NCI-H460 (cell line): ENCODE data around the gene GRAMD1A. TPM values are rescaled to one million over a fixed set of nuclear protein-coding genes. Genes with fewer than 3 reads are reported as not detected.
A peak's percentile ranks its signal among the peaks of the same experiment; 100 is the strongest.

Experiments
- DNase-seq: peaks from one replicate; pipeline ENCODE4 v3.0.0-alpha.2; 2016; ENCODE audit warnings: low read depth; ENCODE audit errors: extremely low read depth
- total RNA-seq: library from RNA; depleted of rRNA; stranded (reverse); fragments of >200 nt; shearing (Covaris generic); gene quantifications from 2 replicates; pipeline ENCODE4 v1.2.3, GENCODE V29; 2014

GRAMD1A gene
- total RNA-seq, 1 experiment from 2014 or later: 34.5 TPM

DNA sequence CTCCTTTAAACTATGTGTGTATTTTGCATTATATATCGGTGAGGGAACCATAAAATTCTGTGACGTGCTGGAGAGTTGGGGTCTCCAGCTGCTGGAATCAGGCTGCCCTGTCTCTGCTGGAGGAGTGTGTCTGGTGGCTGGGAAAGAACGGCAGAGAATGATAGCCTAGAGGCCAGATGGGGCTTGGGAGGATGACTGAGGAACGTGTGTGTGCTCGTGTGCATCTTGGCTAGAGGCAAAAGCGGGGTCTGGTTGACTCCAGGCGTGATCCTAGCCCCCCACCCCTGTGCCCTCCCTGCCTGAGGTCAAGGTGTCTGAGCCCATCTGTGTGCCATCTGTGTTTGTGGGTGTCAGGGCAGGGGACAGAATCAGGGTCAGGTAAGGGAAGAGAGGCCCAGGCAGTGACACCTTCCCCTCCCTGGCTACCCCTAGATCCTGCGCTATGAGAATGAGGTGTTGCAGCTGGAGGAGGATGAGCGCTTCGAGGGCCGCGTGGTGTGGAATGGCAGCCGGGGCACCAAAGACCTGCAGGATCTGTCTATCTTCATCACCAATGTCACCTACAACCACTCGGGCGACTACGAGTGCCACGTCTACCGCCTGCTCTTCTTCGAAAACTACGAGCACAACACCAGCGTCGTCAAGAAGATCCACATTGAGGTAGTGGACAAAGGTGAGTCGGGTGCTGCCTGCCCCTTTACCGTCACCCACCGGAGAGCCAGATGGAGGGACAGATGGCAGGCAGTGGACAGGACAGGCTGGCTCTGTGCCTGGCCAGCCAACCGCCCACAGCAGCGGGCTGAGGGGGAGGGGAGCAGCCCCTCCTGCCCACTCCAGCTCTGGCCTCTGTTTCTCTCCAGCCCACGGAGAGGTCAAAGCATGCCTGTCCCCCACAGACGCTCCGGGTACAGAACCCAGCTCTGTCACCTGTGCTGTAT, 33.2 kb downstream of the GRAMD1A start:
- no peak for DNase-seq

DNA sequence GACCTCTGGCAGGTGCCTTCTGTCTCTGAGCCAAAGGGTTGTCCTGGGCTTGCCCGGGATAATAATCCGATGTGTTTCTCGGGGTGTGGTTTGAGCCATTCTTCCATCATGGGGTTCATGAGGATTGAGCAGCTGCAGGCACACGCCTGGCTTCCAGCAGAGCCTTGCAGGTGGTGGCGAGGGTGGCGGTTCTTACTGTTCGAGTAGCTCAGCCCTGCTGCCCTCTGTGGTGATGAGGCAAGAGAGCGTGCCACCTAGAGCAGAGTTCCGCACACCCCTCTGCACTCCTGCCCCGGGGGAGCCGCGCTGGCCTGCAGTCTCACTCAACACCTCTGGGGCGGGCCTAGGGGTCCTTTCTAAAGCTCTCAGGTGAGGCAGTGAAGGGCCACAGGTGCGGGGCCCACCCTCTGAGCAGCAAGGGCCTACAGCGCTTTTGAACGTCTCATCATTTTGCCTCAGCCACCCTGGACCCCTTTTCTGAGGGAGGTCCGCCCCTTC, 33.9 kb downstream of the GRAMD1A start:
- DNase-seq: no peak

DNA sequence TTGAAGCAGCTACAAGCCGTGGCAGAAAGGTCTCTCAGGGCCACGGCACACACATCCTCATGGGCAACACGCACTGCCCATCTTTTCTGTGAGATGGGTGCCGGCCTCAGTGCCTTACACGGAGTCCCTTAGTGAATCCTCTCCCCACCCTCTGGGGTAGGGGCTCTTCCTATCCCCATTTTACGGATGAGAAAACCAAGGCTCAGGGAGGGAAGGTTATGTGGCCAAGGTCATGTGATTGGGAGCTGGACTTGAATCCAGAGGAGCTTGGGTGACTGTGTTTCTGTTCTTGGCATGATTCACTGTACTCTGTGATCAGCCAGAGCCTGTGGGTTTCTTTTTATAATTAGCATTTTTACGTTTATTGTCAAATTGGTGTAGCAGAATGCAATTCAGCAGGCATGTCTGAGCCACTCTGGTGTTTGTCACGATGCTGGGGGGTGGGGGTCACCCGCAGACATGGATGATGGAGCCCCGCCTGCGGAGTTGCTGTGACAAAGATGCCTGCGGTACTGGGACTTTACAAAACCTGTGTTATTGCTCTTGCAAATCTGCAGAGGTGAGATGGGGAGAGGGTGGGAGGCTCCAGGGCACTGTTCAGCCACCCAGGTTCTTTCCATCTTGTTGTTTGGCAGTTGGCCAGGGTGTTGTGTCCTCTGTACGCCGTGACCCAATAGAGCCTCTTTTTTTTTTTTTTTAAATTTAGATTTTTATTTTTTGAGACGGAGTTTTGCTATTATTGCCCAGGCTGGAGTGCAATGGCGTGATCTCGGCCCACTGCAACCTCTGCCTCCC, 34.7 kb downstream of the GRAMD1A start:
- no peak for DNase-seq

DNA sequence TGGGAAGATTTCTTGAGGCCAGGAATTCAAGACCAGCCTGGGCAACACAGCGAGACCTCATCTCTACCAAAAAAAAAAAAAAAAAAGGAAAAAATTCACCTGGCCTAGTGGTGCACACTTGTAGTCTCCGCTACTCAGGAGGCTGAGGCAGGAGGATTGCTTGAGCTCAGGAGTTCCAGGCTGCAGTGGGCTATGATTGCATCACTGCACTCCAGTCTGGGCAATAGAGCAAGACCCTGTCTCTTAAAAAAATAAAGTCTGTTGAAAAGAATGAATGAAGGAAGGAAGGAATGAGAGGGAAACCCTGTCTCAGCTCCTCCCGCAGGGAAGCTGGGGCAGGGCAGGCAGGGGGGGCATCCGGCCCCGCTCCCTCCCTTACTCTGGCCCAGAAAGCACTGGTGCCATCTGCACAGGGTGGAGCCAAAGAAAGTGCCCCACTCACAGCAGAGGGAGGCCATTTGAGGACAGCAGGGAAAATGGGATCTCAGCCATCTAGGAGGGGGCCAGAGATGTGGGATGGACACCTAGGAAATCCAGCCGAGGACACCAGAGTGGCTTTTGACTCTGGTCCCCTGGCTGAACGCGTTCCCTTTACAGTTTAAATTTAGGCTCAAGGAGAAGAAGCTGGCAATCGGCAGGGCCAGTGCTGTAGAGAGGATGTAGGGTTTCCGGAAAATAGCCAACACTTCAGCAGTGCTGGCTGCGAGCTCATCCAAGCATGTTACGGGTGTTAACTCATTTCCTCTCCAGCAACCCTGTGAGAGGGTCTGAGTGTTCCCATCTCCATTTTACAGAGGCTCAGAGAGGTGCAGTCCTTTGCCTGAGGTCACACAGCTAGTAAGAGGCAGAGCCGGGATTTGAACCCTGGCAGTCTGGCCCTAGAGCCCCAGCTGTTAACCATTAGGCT, 37.8 kb downstream of the GRAMD1A start:
- DNase-seq: no peak

DNA sequence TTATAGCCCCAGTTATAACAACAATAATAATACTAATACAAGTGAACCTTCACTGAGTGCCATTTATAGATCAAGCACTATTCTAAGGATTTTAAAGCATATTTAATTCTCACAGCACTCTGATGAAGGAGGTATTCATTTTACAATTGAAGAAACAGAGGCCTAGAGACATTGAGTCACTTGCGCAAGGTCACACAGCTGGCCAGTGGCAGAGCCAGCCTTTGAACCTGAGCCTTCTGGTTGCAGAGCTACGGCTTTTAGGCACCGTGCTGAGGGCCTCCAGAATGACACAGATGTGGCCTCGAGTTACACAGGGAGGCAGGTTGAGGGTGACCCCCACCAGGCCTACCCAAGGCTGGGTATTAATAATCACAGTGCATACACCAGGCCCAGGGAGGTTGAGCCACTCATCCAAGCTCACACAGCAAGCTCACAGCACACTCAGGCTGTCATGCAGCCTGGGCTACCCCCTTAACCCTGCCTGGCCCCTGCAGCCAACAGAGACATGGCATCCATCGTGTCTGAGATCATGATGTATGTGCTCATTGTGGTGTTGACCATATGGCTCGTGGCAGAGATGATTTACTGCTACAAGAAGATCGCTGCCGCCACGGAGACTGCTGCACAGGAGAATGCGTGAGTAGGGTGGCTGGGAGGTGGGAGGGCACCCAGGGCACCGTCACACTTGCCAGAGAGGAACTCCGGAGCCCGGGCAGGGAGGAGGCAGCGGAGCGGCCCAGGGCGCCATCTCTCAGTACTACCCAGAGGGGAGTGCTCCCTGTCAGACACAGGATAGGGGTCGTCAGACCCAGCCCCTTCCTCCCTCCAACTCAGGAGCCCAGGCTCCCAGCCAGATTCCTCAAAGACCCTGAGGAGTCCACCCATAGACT, 38.7 kb downstream of the GRAMD1A start:
- no peak for DNase-seq

DNA sequence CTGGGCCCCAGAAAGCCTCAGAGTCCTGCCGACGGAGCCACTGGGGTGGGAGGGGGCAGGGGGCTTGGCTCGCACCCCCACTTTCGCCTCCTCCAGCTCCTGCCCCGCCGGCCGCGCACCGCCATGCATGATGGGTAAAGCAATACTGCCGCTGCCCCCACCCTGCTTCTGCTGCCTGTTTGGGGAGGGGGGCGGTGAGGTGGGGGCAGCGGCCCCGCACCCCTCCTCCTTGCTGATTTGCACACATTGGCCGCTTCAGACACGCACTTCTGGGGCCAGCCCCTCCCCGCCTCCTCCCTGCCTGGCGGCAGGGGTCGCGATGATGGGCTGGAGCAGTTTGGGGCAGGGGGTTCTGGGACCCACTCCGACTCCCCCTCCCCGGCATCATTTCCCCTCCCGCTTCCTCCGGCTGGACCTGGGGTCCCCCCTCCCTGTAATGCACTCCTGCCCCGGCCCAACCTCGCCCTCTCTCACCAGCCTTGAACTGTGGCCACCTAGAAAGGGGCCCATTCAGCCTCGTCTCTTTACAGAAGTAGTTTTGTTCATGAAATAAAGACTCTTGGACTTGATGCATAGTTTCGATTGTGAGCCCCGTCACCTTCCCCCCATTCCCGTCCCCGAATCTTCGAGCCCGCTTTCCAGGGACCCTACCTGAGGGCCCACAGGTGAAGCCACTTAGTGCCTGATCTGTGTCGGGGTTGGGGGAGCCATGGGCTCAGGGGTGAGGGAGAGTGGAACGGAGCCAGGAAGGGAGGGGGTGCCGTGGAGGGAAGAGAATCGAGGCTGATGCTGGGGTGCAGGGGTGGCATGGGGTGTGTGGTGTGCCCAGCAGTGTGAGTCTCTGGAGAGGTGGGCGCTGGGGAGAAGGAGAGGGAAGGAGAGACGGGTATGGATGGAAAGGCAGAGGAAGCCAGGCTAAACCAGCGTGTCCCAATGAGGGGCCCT, 40.0 kb downstream of the GRAMD1A start:
- no peak for DNase-seq

DNA sequence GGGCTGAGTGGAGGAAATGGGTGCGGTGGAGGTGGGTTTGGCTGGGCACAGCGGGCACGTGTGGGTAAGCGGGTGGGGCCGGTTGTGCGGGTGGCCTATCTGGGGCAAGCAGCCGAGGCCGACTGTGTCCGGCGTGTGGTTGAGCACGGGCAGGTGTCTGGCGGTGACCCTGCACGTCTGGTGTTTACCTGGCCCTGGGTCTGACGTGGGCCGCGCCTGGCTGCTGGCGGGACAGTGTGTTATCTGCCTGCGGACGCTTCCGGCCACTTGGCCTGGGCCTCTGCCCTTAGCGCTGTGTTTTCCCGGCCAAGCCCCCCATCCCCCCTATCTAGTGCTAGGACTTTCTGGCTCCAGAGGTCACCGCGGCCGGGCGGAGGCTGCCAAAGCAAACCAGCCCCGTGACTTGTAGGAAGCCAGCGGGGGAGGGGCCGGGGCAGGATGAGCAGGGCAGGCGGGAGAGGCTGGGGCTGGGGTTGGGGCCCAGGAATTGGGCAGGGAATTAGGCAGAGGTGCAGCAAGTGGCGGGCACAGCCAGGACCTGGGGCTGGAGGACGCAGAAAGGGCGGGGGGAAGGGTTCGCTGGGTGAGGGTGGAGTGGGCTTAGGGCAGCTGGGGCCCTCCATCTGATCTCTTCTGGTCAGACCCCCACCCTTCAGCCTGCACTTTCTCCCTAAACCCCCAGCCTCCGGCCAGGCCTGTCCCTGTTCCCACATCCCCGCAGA, 40.9 kb downstream of the GRAMD1A start:
- no peak for DNase-seq

DNA sequence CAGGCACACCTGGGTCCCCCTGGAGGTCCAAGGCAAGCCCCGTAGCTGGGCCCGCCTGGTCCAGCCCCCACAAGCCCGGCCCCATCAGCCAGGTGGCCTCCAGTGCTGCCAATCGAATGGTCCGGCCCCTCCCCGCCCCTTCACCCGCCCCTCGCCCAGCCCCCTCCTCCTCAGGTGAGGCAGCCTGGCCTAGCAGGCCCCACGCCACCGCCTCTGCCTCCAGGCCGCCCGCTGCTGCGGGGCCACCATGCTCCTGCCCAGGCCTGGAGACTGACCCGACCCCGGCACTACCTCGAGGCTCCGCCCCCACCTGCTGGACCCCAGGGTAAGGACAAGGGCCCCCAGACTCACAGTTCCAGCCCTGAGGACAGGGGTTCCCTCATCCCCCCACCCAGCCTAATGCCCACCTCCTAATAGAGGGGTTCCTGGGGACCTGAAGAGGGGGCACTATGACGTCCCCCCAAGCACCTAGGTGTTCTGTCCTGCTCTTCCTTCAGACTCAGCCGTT, 41.5 kb downstream of the GRAMD1A start, which contains the start of gene HPN:
TSS of gene HPN (plus strand) at position 174 of the 508 bp plus-strand sequence. CDS start 786 bp downstream, outside the sequence.
- no peak for DNase-seq

DNA sequence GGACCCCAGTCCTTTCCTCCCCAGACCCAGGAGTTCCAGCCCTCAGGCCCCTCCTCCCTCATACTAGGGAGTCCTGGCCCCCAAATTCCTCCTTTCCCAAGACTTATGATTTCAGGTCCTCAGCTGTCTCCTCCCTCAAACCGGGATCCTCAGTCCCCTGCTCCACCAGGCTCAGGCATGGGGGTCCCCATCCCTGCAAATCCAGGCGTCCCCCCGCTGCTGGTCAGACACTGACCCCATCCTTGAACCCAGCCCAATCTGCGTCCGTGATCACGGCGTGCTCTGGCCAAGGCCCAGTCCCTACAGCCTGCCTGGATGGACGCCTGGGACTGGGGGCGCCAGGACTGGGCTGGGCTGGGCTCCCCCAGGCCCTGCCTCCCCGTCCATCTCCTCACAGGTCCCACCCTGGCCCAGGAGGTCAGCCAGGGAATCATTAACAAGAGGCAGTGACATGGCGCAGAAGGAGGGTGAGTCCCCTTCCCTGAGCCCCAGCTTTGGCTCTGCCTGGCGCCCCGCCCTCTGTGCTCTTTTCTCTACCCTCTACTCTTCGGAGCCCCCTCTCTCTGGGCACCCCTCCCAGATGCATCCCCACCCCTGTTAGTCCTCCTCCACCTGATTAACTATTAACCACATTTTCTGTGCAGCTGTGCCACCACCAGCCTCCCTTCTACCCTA, 42.1 kb downstream of the GRAMD1A start:
- DNase-seq: no peak

DNA sequence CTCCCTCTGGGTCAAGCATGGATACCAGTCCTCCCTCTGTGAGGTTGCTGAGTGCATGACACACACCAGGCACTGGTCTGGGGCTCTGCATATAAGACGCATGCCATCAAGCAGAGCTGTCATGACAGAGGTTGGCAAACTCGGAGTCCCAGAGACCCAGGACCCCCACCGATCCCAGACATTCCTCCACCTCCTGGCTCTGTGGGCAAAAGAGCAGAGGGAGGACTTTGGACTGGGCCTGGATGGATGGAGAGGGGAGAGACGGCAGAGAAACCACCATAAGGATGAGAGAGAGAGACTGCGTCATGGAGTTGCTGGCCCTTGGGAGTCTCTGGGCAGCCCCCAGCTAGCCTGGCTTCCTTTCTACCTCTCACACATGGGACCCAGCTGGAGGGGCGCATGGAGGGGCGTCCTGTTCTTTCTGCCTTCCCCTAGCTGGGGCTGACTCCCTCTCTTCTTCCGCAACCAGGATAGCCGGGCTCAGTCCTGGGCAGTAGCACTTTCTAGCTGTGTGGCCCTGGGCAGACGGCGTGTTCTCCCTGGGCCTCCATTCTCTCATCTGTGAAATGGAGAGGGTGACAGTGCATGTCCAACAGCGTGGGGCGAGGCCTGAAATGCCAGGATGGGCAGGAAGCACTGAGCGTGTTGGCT, 43.0 kb downstream of the GRAMD1A start:
- DNase-seq: no peak

DNA sequence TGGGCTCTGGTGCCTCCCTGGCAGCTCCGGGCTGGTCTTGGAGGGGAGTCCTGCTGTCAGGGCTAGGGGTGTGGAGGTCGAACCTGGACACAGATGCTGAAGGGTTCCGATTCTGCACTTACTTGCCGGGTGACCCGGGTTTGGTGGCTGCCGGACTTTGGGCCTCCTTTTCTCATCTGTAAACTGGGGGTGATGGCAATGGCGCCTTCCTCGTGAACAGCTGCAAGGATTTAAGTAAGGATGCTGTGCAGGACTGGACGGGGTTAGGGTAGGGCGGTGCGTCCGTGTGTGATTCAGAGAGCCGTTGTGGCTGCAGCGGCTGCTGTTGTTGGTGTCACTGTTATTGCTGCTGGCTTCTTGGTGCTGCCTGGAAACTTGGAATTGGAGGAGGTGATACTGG, 43.8 kb downstream of the GRAMD1A start:
- no peak for DNase-seq

DNA sequence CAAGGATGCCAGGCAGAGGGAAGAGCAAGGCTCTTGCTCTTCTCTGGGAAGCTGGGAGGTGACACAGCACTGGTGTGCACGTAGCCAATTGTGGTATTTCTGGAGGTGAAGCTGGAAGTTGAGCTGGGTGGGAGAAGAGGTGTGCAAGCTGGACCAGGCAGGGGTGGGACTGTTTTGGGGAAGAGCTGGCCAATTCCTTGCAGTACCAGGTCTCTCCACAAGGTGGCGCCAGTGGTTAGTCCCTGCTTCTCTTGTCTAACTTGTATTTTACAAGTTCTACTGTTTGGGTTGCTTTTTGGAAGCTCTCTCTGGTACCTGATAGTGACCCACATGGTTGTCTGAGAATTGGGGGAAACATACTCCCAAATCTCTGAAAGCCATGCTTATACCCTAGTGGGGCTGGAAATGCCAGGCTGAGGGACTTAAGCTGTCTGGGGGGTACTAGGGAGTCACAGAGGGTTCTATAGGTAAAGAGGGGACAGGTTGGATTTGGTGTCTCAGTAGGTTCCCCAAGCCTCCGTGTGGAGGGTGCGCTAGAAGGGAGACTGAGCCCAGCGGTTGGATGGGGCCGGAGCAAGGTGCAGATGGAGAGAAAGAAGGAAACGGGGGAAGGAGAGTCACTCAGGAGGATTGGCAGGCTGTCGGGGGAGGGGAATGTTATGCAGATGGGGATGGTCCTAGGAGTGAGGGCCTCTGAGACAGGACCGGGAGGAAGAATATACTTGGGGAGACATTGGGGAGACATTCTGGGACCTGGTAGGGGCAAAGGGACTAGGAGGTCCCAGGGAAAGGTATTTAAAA, 44.4 kb downstream of the GRAMD1A start:
- peak; percentile 26 for DNase-seq

DNA sequence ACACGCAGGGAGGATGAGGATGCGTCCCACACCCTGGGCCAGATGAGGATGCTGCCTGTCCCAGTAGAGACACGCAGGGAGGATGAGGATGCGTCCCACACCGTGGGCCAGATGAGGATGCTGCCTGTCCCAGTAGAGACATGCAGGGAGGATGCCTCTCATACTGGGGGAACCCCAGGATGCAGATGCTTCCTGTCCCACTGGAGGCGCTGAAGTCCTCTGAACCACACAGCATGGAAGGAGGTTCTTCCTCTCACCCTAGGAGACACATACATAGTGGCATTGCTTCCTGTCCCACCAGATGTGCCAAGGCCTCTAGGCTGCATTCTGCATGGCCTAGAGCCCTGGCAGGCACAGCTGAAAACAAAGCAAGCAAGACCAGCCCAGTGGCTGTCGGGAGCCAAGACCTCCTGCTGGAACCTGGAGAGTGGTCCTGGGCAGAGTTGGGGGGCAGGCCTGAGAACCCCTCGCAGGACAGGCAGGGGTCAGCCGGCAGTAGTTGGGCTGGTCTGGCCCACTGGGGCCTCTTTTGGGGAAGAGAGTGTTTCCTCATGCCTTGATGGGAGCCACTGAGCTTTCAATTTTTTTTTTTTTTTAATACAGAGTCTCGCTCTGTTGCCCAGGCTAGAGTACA, 45.7 kb downstream of the GRAMD1A start:
- peak; percentile 25 for DNase-seq

DNA sequence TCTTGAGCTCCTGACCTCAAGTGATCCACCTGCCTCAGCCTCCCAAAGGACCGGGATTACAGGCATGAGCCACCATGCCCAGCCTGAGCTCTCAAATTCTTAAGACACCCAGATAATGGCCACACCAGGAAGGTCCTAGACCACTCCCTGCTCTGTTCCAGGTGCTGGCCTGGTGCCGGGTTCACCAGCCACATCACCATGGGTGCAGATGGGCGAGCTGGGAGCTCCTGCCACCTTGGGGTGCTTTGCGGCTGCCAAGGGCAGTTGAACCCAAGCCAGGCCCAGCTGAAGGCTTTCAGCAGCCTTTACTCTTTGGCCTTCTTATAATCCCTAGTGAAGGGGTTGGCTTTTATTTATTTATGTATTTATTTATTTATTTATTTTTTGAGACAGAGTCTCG, 46.3 kb downstream of the GRAMD1A start:
- no peak for DNase-seq

DNA sequence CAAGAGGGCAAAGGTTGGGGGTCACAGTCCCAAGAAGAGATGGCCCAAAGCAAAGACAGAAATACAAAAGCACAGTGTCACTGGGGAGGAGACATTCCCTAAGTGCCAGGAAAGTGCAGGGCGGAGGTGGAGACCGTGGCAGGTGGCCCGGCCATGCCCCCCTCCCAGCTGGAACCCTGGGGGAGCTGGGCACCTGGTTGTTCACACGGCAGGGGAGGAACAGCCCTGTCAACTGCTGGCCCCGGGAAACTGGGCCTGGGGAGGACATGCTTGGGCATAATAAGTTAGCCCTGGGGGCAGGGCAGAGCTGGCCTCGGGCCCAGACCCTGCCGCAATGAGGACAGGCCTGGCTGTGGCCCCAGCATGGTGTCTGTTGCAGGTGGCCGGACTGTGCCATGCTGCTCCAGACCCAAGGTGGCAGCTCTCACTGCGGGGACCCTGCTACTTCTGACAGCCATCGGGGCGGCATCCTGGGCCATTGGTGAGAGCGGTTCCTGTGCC, 48.8 kb downstream of the GRAMD1A start:
- no peak for DNase-seq
